ENCODE results near the gene HECTD1. TPM values are rescaled to one million over a fixed set of nuclear protein-coding genes. Genes with fewer than 3 reads are reported as not detected.

Gene HECTD1
- polyA plus RNA-seq, 2 of the 4 experiments (the other 2 are of a cell fraction) = 60.7 to 149 TPM

DNA sequence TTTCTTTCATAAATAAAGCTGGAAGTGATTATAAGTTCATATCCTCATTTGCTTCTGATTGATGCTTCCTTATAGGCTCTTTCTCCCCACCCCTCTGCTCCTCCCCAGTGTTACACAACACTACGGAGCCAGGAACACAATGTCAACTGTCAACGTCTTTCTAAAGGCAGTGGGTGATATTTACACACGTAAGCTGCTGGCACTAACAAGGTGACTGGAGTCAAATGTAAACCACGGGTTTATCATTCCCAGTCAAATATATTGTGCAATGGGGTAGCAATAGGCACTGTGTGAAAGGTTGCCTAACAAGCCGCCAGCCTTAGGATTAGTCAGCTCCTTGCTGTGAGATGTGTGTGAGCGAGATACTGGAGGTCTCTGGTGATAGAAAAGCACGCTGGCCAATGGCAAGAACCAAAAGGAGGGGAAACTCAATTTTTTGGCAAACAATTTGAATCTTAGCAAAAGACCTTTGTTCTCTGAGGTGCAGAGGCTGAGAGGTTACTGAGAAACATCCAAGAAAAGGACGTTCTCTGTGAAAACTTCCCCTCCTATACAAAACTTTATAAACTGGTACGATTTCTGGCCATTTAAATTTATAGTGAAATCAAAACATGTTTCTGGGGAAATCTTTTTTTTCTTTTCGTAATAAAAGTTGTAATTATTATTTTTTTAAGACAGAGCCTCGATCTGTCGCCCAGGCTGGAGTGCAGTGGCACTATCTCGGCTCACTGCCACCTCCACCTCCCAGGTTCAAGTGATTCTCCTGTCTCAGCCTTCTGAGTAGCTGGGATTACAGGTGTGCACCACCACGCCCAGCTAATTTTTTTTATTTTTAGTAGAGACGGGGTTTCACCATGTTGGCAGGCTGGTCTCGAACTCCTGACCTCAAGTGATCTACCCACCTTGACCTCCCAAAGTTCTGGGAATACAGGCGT, 22.3 kb upstream of the HECTD1 start (continued):
- TF ChIP-seq, protein P1, sequence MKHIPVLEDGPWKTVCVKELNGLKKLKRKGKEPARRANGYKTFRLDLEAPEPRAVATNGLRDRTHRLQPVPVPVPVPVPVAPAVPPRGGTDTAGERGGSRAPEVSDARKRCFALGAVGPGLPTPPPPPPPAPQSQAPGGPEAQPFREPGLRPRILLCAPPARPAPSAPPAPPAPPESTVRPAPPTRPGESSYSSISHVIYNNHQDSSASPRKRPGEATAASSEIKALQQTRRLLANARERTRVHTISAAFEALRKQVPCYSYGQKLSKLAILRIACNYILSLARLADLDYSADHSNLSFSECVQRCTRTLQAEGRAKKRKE (CRISPR knock-in tag; IDR thresholded peaks at IDR 0.05; ENCODE audit: low read depth) = no peak
- no peak for TF ChIP-seq RFX5 (IDR thresholded peaks at IDR 0.05)
- TF ChIP-seq RNF2 (IDR thresholded peaks at IDR 0.05; ENCODE audit: borderline replicate concordance, low read depth) = no peak
- TF ChIP-seq NR3C1 (IDR thresholded peaks at IDR 0.05) = no peak
- TF ChIP-seq RCOR1 (IDR thresholded peaks at IDR 0.05; ENCODE audit: low read depth, low read length) = no peak
- peak; percentile 53; the same call in 1 of the 2 replicates for TF ChIP-seq RARB (CRISPR knock-in tag; IDR thresholded peaks at IDR 0.05)
- TF ChIP-seq CEBPB (IDR thresholded peaks at IDR 0.05) = peak; percentile 100
- no peak for TF ChIP-seq SREBF2 (IDR thresholded peaks at IDR 0.05)
- TF ChIP-seq MYC (IDR thresholded peaks at IDR 0.05; ENCODE audit: borderline replicate concordance, low read length) = no peak
- peak; percentile 96 to 97 for TF ChIP-seq JUN (IDR thresholded peaks at IDR 0.05)
- TF ChIP-seq, protein P2, sequence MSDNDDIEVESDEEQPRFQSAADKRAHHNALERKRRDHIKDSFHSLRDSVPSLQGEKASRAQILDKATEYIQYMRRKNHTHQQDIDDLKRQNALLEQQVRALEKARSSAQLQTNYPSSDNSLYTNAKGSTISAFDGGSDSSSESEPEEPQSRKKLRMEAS (IDR thresholded peaks at IDR 0.05) = peak; percentile 88
- TF ChIP-seq, protein P3, sequence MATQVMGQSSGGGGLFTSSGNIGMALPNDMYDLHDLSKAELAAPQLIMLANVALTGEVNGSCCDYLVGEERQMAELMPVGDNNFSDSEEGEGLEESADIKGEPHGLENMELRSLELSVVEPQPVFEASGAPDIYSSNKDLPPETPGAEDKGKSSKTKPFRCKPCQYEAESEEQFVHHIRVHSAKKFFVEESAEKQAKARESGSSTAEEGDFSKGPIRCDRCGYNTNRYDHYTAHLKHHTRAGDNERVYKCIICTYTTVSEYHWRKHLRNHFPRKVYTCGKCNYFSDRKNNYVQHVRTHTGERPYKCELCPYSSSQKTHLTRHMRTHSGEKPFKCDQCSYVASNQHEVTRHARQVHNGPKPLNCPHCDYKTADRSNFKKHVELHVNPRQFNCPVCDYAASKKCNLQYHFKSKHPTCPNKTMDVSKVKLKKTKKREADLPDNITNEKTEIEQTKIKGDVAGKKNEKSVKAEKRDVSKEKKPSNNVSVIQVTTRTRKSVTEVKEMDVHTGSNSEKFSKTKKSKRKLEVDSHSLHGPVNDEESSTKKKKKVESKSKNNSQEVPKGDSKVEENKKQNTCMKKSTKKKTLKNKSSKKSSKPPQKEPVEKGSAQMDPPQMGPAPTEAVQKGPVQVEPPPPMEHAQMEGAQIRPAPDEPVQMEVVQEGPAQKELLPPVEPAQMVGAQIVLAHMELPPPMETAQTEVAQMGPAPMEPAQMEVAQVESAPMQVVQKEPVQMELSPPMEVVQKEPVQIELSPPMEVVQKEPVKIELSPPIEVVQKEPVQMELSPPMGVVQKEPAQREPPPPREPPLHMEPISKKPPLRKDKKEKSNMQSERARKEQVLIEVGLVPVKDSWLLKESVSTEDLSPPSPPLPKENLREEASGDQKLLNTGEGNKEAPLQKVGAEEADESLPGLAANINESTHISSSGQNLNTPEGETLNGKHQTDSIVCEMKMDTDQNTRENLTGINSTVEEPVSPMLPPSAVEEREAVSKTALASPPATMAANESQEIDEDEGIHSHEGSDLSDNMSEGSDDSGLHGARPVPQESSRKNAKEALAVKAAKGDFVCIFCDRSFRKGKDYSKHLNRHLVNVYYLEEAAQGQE (IDR thresholded peaks at IDR 0.05) = no peak
- no peak for TF ChIP-seq ZFP36 (IDR thresholded peaks at IDR 0.05; ENCODE audit: borderline replicate concordance, partially characterized antibody)
- TF ChIP-seq HOXB5 (CRISPR knock-in tag; IDR thresholded peaks at IDR 0.05) = no peak
- no peak for TF ChIP-seq PHF8 (IDR thresholded peaks at IDR 0.05; ENCODE audit: borderline replicate concordance, low read depth)
- peak; percentile 84 for TF ChIP-seq JUNB (IDR thresholded peaks at IDR 0.05)
- TF ChIP-seq HOXB13 (CRISPR knock-in tag; IDR thresholded peaks at IDR 0.05; ENCODE audit: low read depth) = no peak
- no peak for TF ChIP-seq CHD2 (IDR thresholded peaks at IDR 0.05; ENCODE audit: low read length, partially characterized antibody)
- TF ChIP-seq RAD21 (conservative IDR thresholded peaks at IDR 0.05 in 1 of 2, IDR thresholded peaks at IDR 0.05 in 1 of 2) = peak; percentile 20 to 55
- TF ChIP-seq ZNF302 (CRISPR knock-in tag; IDR thresholded peaks at IDR 0.05) = no peak
- TF ChIP-seq, protein P4, sequence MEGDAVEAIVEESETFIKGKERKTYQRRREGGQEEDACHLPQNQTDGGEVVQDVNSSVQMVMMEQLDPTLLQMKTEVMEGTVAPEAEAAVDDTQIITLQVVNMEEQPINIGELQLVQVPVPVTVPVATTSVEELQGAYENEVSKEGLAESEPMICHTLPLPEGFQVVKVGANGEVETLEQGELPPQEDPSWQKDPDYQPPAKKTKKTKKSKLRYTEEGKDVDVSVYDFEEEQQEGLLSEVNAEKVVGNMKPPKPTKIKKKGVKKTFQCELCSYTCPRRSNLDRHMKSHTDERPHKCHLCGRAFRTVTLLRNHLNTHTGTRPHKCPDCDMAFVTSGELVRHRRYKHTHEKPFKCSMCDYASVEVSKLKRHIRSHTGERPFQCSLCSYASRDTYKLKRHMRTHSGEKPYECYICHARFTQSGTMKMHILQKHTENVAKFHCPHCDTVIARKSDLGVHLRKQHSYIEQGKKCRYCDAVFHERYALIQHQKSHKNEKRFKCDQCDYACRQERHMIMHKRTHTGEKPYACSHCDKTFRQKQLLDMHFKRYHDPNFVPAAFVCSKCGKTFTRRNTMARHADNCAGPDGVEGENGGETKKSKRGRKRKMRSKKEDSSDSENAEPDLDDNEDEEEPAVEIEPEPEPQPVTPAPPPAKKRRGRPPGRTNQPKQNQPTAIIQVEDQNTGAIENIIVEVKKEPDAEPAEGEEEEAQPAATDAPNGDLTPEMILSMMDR (IDR thresholded peaks at IDR 0.05) = no peak
- TF ChIP-seq ZC3H11A (IDR thresholded peaks at IDR 0.05) = no peak
- peak; percentile 56 for TF ChIP-seq SMC3 (IDR thresholded peaks at IDR 0.05)
